Testis (tissue), 3 donors: ENCODE results near the gene RPL31. TPM values are rescaled to one million over a fixed set of nuclear protein-coding genes. Genes with fewer than 3 reads are reported as not detected.
"Not testable (repeated sequence)": the region's sequence is repeated elsewhere in the genome, so short reads cannot be mapped to it uniquely, and the experiment has no call there.

ENCODE experiments used
- DNase-seq: peaks from one replicate; pipeline ENCODE4 v3.0.0-alpha.2; 2019
- H3K27ac ChIP-seq, 2 donors: fragments of 200-600 bp; sonication (generic); one replicate each; pipeline ENCODE4 v1.5.1; 2019
- H3K27me3 ChIP-seq: fragments of 200-600 bp; sonication (generic); one replicate; pipeline ENCODE4 v1.5.1; 2019
- H3K36me3 ChIP-seq: fragments of 200-600 bp; sonication (generic); one replicate; pipeline ENCODE4 v1.5.1; 2017; ENCODE audit warnings: low read depth; ENCODE audit errors: missing control alignments
- H3K4me1 ChIP-seq: fragments of 200-600 bp; sonication (generic); one replicate; pipeline ENCODE4 v1.5.1; 2019
- H3K4me3 ChIP-seq, 2 donors: fragments of 200-600 bp; sonication (generic); one replicate each; pipeline ENCODE4 v1.5.1; 2017 to 2019
- H3K9me3 ChIP-seq: fragments of 200-600 bp; sonication (generic); one replicate; pipeline ENCODE4 v1.5.1; 2017
- CTCF ChIP-seq, 3 experiments: fragments of 450-650 bp in 2 of 3; fragments of 200-600 bp in 1 of 3; sonication (generic) in 1 of 3; IDR thresholded peaks; one replicate each; pipeline ENCODE4 v1.5.1; 2016 to 2019; ENCODE audit warnings: antibody characterized with exemption in 3 of 3, mild to moderate bottlenecking in 2 of 3, moderate library complexity in 1 of 3
- POLR2A ChIP-seq: fragments of 450-650 bp; IDR thresholded peaks from one replicate; pipeline ENCODE4 v1.6.1; 2017; ENCODE audit warnings: antibody characterized with exemption, mild to moderate bottlenecking, moderate library complexity
- WGBS, 2 donors: methylation state at CpG; one replicate each; pipeline ENCODE4 v1.1.5; 2018; 5-methylcytosine and 5-hydroxymethylcytosine counted together
- intact Hi-C: fragments of 100-400 bp; cut with DNase I; formaldehyde crosslinking; loops from one replicate; pipeline ENCODE4 v1.15.1; 2023; ENCODE audit warnings: low total_unique reads
- polyA plus RNA-seq: library from polyadenylated mRNA; stranded (reverse); fragments of 350-450 nt; fragmentation: Illumina TruSeq; extraction: RNeasy Lipid Tissue Mini Kit (QIAGEN cat#74804); gene quantifications from one replicate; pipeline ENCODE4 v1.2.3, GENCODE V29; 2014; ENCODE audit warnings: low read depth, low replicate concordance; ENCODE audit not compliant: insufficient read depth
- total RNA-seq, 2 donors: library from RNA; depleted of rRNA; stranded (reverse); fragments of >200 nt; gene quantifications; one replicate each; pipeline ENCODE4 v1.2.3, GENCODE V29; 2016

Gene RPL31
- total and polyA plus RNA-seq, 3 donors from 2014 or later = 404 to 1,643 (median 715) TPM

- Histone ChIP-seq H3K9me3 (no peaks in the 10 kb centered on the region), H3K36me3 (no peaks in the 10 kb centered on the region), H3K27ac (no peak overlapping the region), H3K27me3 (no peaks in the 10 kb centered on the region), H3K4me3 (no peak overlapping the region), H3K4me1 (no peaks in the 10 kb centered on the region)
- TF ChIP-seq POLR2A = no peak
- no peak for TF ChIP-seq CTCF (IDR thresholded peaks at IDR 0.05)
- intact Hi-C loops = no loop called here
- WGBS, 2 donors = 90% methylated on average over 4 of the region's 4 CpGs
- no peak for DNase-seq
These were observed 39.3 kb downstream of the RPL31 start for GRCh38 chr2:101041413-101041812.

GRCh38 chr2:101045330-101045729 lies 43.2 kb downstream of the RPL31 start:
- intact Hi-C loops = no loop called here
- Histone ChIP-seq H3K27me3 (no peaks in the 10 kb centered on the region), H3K4me3 (no peak overlapping the region), H3K36me3 (no peaks in the 10 kb centered on the region), H3K9me3 (no peaks in the 10 kb centered on the region), H3K27ac (no peak overlapping the region), H3K4me1 (no peaks in the 10 kb centered on the region)
- no peak for TF ChIP-seq POLR2A
- TF ChIP-seq CTCF (IDR thresholded peaks at IDR 0.05) = no peak
- DNase-seq = no peak
- WGBS, 2 donors = 97 to 100% methylated on average over 2 to 10 of the region's 10 CpGs

GRCh38 chr2:101047075-101047766 lies 45.1 kb downstream of the RPL31 start:
- Histone ChIP-seq H3K9me3 (no peaks in the 10 kb centered on the region), H3K4me1 (no peaks in the 10 kb centered on the region), H3K36me3 (no peaks in the 10 kb centered on the region), H3K27me3 (no peaks in the 10 kb centered on the region), H3K27ac (no peak overlapping the region), H3K4me3 (no peak overlapping the region)
- intact Hi-C loops = no loop called here
- DNase-seq = no peak
- WGBS, 2 donors = 72 to 82% methylated on average over 9 to 12 of the region's 12 CpGs
- TF ChIP-seq CTCF (IDR thresholded peaks at IDR 0.05) (no peak), POLR2A (no peak)

- Histone ChIP-seq H3K9me3 (no peaks in the 10 kb centered on the region), H3K36me3 (no peaks in the 10 kb centered on the region), H3K27me3 (no peaks in the 10 kb centered on the region), H3K4me1 (no peaks in the 10 kb centered on the region), H3K4me3 (no peak overlapping the region), H3K27ac (no peak overlapping the region)
- intact Hi-C loops = no loop called here
- peak; percentile 42 for DNase-seq
- no peak for TF ChIP-seq CTCF (IDR thresholded peaks at IDR 0.05)
- no peak for TF ChIP-seq POLR2A
- WGBS, 2 donors = 10 to 36% methylated on average over 6 of the region's 6 CpGs
These were observed 45.7 kb downstream of the RPL31 start for GRCh38 chr2:101047774-101048173.

GRCh38 chr2:101048756-101049155 lies 46.7 kb downstream of the RPL31 start:
- intact Hi-C loops = no loop called here
- no peak for DNase-seq

GRCh38 chr2:101050886-101051285 lies 48.8 kb downstream of the RPL31 start:
- DNase-seq, H3K27ac ChIP-seq, H3K4me1 ChIP-seq, H3K27me3 ChIP-seq, H3K36me3 ChIP-seq, H3K4me3 ChIP-seq, intact Hi-C loops, H3K9me3 ChIP-seq: not testable (repeated sequence)
- 95 to 97% methylated on average over 6 of the region's 6 CpGs for WGBS, 2 donors

More at GRCh38 chr2:101048756-101049155, 46.7 kb downstream of the RPL31 start:
- no peak for TF ChIP-seq CTCF (IDR thresholded peaks at IDR 0.05)
- no peak for TF ChIP-seq POLR2A
- Histone ChIP-seq H3K36me3 (no peaks in the 10 kb centered on the region), H3K4me1 (no peaks in the 10 kb centered on the region), H3K4me3 (no peak overlapping the region), H3K27ac (no peak overlapping the region), H3K27me3 (no peaks in the 10 kb centered on the region), H3K9me3 (no peaks in the 10 kb centered on the region)
- WGBS, 2 donors = 97% methylated on average over 3 of the region's 3 CpGs
